ENCODE results near the gene EIPR1.

EIPR1 gene

GRCh38 chr2:3189076-3189591 lies 188.5 kb downstream of the EIPR1 start:
- TF ChIP-seq CTCF (IDR thresholded peaks at IDR 0.05; ENCODE audit: control extremely low read depth, extremely low read depth, low read depth, missing control alignments), result no peak
- ChIA-PET CTCF (no interaction called here), POLR2A (no interaction called here)
- no peak for DNase-seq (ENCODE audit: extremely low spot score)

GRCh38 chr2:3188405-3188946 lies 189.1 kb downstream of the EIPR1 start:
- ChIA-PET CTCF (no interaction called here), POLR2A (no interaction called here)
- TF ChIP-seq CTCF (IDR thresholded peaks at IDR 0.05; ENCODE audit: control extremely low read depth, extremely low read depth, low read depth, missing control alignments), result no peak
- DNase-seq (ENCODE audit: extremely low spot score), result no peak

- ChIA-PET POLR2A (no interaction called here), CTCF (no interaction called here)
- no peak for TF ChIP-seq CTCF (IDR thresholded peaks at IDR 0.05; ENCODE audit: control extremely low read depth, extremely low read depth, low read depth, missing control alignments)
- no peak for DNase-seq (ENCODE audit: extremely low spot score)
Observed at GRCh38 chr2:3187467-3187866, 190.2 kb downstream of the EIPR1 start.

GRCh38 chr2:3186766-3187165 lies 190.9 kb downstream of the EIPR1 start:
- ChIA-PET CTCF (no interaction called here), POLR2A (no interaction called here)
- no peak for DNase-seq (ENCODE audit: extremely low spot score)

GRCh38 chr2:3185910-3186309 lies 191.7 kb downstream of the EIPR1 start:
- no peak for DNase-seq (ENCODE audit: extremely low spot score)
- POLR2A ChIA-PET, result no interaction called here
- TF ChIP-seq CTCF (IDR thresholded peaks at IDR 0.05; ENCODE audit: control extremely low read depth, extremely low read depth, low read depth, missing control alignments), result no peak
- CTCF ChIA-PET, result no interaction called here

More at GRCh38 chr2:3186766-3187165, 190.9 kb downstream of the EIPR1 start:
- no peak for TF ChIP-seq CTCF (IDR thresholded peaks at IDR 0.05; ENCODE audit: control extremely low read depth, extremely low read depth, low read depth, missing control alignments)

- no peak for TF ChIP-seq CTCF (IDR thresholded peaks at IDR 0.05; ENCODE audit: control extremely low read depth, extremely low read depth, low read depth, missing control alignments)
- ChIA-PET POLR2A (no interaction called here), CTCF (no interaction called here)
- DNase-seq (ENCODE audit: extremely low spot score), result no peak
Observed at GRCh38 chr2:3185256-3185655, 192.4 kb downstream of the EIPR1 start.

- no peak for DNase-seq (ENCODE audit: extremely low spot score)
- POLR2A ChIA-PET, result no interaction called here
- CTCF ChIA-PET, result no interaction called here
Observed at GRCh38 chr2:3184167-3184566, 193.5 kb downstream of the EIPR1 start.

More at GRCh38 chr2:3184167-3184566, 193.5 kb downstream of the EIPR1 start:
- TF ChIP-seq CTCF (IDR thresholded peaks at IDR 0.05; ENCODE audit: control extremely low read depth, extremely low read depth, low read depth, missing control alignments), result no peak
